ENCODE data around the gene NUP214.
A peak's percentile ranks its signal among the peaks of the same experiment; 100 is the strongest.

NUP214 gene

DNA sequence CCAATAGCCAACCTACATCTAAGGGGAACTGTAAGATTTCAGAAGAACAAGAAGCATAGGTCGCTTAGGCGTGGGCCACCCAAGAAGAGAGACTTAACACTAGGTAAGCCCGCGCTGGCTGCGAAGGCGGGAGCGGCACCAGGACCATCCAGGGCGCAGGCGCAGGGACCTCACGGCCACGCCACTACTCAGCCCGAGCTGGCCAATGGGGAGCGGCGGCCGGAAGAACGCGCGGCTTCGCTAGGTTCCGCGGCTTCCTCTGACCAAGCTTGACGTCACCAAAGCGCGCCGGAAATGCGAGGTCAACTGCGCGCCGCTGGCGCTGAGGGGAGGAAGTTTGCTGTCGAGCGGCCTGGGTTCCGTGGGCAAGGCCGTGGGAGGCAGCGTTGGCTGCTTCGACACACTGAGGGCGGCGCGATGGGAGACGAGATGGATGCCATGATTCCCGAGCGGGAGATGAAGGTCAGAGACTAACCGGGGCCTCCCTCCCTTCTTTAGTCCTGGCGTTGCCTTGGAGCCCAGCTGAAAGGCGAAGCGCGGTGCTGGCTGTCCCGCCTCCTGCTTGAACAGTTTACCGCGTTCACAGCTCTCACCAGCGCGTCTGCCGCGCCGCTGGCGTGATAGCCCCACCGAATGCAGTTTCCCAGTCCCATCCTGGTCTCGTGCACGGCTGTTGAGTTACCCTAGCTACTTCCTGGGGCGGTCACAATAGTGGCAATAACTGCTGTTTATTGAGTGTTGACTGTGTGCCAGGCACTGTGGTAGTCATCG lies at the start of gene NUP214:
Gene NUP214 (plus strand): TSS at position 299 of the 771 bp plus-strand sequence. CDS start 119 bp downstream, at position 418.
- peak; percentile 99 for DNase-seq

DNA sequence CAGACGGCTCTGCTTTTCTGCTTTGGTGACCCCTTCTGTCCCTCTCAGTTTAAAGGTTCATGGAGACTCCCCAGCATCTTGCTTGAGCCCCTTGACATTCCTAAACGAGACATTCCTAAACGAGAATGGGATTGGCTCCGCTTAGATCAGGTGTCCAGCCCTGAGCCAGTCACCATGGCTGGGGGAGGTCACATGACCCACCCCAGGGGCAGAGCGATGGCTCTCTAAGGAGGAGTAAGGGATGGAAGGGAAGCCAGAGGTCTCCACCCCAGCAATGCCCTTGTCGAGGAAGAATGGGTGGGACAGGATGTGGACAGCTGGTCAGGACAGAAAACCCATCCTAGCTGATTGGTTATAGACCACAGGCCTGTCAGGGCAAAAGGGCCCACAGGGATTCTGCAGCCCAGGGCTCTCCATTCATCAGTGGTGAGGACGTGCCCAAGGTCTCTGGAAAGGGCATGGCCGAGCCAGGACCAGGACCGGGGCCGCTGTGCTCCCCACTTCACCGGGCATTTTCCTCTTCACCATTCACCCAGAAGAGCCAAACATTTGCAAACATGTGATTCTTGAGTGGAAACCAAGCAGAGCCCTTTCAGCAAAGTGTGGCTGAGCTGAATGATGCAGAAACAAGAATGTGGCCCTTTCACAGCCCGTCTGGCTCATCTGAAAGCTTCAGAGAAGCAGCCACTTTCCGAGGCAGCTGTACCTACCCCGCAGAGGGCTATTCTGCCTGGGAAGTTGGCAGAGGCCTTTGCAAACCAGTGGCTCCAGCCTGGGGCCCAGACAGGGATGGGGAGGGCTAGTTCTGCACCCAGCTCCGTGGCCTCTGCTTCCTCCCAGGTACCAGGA lies 48.8 kb upstream of the NUP214 start:
- DNase-seq = no peak

DNA sequence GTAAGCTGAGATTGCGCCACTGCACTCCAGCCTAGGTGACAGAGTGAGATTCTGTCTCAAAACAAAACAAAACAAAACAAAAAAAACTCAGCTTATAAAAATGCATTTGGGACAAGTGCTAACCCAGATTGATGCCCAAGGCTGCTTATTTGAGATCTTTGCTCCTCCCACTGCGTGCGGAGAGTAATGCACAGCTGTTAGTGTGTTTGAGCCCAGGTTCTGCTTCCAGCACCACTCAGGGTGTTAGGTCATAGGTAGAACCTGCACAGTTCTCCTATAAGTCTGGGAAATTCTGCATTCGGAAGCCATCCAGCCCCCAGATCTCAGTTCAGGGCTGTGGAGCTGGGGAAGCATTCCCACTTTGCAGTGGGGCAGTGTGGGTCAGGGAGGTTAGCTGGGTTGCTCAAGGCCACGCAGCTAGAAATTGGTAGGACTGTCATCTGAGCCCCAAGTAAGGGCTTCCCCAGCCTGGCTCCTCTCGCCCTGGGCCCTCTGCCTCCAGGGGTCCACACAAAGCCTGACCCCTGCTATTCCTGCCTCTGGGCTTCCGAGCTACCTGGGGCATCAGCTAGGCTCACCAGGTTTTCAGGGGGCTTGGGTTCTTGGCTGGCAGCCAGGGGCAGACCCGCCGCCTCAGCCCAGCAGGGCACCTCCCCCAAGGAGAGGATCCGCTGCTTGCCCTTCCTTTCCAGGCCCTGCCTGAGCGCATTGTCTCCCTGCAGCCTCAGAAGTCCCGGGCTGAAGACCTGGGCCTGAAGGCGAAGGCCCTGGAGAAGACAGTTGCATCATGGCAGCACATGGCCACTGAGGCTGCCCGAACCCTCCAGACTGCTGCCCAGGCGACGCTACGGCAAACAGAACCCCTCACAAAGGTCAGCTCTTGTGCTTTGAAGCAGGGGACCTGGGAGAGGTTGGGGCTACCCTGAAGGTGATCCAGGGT lies 46.7 kb upstream of the NUP214 start:
- DNase-seq = no peak

DNA sequence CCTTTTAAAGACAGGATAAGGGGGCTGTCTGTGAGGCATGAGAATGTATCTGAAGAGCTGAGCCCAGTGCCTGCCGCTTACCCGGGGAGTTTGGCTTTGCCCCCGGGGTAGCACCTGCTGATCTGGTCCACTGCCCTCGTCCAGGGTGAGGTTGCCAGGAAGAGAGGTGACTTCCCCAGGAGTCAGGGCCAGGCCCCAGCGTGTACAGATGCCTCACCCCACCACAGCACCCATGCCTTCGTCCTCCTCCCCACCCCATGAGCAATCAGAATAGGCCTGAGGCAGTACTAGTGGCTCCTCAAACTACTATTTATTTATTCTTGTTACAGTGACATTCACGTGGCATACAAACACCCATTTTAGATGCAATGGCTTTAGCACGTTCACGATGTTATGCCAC lies 44.8 kb upstream of the NUP214 start:
- no peak for DNase-seq

DNA sequence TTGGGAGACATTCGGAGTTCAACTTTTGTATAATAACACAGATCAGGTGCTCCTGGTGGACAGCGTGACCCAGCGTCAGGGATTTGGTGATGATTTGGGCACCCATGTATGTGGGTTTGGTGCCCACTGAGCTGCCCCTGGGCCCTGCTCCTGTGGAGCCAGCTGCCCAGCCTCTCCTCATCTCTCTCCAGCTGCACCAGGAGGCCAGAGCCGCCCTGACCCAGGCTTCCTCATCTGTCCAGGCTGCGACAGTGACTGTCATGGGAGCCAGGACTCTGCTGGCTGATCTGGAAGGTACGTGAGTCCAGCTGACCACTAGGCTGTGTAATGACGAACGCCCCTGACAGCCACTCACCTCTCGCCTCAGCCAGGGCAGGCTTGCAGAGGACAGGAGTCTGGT lies 43.5 kb upstream of the NUP214 start:
- no peak for DNase-seq

DNA sequence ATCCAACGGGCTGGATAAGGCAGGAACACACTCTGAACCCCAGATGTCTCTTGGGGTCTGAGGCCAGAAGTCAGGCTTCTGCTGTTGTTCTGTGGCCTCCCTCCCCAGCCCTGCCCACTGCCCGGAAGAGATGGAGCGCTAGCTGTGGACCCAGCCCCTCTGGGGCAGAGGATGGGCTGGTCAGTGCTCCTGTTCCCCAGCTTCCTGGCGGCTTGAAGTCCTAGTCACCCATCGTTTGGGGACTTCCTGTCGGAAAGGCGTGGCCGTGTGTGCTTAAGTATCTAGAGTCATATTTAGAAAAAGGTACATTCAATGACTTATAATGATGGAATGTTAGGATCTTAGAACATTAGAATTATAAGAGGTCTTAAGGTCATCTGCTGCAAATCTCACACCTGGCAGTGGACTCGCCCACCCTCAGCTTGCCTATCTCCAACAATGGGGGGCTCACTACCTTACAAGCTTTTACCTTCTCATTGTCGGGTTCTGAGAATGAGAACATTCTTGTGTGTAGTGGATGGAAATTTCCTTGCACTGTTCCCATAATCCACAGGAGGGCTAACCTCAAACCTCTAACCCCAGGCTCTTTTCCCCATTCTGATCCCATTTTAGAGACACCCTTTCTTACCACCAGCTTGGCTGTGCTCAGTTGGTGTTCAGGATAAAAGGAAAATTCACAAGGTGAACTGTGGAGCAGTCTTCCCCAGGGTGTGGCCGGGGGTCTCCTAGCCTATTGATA lies 42.4 kb upstream of the NUP214 start:
- DNase-seq = no peak

DNA sequence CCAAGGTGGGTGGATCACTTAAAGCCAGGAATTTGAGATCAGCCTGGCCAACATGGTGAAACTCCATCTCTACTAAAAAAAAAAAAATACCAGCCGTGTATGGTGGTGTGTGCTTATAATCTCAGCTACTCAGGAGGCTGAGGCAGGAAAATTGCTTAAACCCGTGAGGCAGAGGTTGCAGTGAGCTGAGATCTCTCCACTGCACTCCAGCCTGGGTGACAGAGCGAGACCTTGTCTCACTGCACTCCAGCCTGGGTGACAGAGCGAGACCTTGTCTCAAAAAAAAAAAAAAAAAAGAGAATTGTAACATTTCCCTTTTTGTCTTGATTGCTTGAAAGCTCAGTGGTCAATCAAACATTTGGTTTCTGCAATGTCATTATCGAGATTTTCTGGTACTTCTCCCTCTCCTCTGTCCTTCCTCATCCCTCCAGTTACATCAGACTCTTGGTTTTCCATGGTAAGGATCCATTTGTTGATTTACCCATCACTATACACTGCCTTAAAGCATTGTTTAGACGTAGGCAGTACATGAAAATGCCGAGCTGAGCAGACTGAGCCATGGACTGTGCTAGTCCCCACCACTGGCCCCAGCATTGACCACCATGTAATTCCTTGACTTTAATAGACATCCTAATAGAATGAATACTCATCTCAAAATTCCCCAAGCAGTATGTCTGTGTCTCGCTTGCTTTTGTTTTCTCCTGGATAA lies 40.6 kb upstream of the NUP214 start:
- no peak for DNase-seq

DNA sequence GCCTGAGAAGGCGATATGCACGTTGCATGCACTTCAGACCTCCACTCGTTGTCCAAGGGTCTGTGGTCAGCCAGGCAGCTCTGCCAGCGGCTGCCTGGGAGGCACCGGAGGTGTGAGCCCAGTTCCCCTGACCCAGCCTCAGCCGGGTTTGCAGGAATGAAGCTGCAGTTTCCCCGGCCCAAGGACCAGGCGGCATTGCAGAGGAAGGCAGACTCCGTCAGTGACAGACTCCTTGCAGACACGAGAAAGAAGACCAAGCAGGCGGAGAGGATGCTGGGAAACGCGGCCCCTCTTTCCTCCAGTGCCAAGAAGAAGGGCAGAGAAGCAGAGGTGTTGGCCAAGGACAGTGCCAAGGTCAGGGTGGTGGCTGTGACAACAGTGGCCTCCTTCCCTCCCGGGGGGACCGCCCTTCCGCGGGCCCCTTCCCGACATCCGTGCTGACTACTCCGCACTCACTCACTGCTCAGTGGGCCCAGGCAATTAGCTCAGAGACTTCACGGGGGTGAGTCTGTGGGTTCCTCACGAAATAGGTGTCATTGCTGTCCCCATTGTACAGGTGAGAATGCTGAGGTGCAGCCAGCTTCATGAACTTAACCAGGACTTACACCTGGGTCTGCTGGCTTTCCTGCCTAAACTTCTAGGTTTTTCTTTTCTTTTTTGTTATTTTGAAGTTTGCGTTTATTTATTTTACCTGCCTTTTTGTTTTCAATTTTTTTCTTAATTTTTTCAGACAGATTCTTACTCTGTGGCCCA lies 39.8 kb upstream of the NUP214 start:
- DNase-seq = no peak

DNA sequence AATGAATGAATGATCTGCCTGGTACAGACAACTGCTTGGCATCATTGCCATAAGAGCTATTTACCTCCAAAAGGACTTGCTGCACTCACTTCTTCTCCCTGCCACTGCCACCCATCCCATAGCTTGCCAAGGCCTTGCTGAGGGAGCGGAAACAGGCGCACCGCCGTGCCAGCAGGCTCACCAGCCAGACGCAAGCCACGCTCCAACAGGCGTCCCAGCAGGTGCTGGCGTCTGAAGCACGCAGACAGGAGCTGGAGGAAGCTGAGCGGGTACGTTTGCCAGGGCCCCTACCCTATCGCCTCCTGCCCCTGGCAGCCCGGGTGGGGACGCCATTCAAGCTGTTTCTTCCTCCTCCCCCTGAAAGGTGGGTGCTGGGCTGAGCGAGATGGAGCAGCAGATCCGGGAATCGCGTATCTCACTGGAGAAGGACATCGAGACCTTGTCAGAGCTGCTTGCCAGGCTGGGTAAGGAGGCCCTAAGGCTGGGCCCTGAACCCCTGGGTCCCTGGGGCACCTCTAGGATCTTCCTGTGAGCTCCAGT lies 38.0 kb upstream of the NUP214 start:
- DNase-seq = no peak

DNA sequence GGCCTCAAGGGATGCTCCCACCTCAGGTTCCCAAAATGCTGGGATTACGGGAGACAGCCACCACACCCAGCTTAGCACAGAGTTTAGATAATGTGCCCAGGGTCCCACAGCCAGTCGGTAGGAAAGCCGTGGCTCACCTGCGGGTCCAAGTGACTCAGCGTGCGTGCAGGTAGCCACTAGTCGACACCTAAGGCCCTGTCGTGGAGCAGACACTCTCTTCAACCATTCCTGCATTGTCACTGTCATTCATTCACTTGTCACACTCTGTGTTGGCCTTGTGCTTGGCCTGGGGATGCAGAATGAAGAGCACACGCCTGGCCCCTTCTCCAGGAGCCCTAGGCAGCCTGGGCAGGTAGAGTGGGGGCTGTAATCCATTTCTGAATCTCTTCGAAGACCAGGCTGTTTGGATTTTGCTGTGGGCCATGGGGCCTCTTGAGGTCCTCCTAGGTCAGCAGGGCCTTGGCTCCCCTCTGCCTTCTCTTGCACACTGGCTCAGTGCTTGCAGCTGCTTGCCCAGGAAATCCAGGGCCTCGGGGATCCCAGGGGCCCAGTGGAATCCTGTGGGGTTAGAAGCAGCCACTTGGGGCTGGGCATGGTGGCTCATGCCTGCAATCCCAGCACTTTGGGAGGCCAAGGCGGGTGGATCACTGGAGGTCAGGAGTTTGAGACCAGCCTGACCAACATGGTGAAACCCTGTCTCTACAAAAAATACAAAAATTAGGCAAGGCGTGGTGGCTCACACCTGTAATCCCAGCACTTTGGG lies 35.2 kb upstream of the NUP214 start:
- no peak for DNase-seq

DNA sequence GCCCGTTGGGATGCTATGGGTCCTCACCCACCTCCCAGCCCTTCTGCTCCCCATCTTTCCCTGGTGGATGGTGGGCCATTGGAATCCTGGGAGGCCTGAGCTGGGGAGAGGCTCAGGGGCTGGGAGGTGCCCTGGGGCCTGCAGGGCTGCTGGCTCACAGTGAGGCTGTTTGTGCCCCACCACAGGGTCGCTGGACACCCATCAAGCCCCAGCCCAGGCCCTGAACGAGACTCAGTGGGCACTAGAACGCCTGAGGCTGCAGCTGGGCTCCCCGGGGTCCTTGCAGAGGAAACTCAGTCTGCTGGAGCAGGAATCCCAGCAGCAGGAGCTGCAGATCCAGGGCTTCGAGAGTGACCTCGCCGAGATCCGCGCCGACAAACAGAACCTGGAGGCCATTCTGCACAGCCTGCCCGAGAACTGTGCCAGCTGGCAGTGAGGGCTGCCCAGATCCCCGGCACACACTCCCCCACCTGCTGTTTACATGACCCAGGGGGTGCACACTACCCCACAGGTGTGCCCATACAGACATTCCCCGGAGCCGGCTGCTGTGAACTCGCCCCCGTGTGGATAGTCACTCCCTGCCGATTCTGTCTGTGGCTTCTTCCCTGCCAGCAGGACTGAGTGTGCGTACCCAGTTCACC lies 33.9 kb upstream of the NUP214 start:
- no peak for DNase-seq

DNA sequence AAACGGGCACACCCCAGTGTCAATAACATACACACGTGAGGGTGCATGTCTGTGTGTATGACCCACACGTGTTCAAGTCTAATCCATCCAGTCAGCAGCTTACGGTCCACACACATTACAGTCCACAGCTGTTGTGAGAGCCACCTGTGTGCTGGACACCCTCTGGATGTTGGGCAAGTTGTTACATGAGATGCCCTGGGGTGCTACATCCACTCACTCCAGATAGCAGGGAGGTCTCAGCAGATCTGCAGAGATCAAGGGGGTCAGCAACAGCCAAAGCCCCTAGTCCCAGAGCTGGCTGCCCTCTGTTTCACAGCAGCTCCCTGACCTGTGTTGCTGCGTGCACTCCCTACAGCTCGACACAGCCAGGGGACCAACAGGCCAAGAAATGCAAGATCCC lies 33.4 kb upstream of the NUP214 start:
- no peak for DNase-seq

DNA sequence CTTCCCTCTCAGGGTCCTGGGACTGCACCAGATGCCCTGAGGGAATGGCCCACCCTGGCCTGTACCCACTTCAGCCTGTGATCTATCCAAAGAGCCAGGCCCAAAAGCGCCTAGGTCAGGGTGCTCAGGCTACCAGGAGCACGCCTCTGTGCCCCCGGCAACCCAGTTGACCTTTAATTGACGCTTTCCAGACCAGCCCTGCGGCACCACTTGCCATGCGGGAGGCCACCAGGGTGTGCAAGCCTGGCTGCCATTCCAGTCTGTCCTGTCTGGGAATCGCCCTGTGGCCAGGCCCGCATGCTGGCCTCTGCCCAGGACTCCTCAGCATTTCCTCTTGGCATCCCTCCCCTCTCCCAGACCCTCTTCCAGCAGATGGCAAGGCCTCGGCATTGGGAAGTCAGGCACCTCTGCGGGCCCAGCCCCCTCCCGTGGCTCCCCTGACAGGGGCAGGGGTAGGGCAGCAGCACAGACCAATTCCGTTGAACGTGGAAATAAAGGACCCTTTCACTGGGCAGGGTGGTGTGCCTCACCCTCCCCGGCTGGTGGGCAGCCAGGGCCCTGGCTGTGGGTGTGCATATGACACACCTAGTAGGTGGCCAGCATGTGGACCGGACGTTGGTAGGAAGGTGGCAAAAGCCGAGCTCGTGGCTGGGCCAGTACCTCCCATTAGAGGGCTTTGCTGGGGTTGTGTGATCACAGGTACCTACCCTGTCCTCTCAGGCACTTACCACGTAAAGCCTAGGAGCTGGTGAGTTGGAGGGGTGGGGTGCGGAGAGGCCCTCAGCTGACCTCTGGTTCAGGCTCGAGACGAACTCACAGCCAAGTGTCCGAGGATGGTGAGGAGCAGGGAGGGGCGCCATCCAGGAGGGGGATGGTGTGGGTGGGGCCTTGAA lies 32.6 kb upstream of the NUP214 start:
- DNase-seq = no peak

DNA sequence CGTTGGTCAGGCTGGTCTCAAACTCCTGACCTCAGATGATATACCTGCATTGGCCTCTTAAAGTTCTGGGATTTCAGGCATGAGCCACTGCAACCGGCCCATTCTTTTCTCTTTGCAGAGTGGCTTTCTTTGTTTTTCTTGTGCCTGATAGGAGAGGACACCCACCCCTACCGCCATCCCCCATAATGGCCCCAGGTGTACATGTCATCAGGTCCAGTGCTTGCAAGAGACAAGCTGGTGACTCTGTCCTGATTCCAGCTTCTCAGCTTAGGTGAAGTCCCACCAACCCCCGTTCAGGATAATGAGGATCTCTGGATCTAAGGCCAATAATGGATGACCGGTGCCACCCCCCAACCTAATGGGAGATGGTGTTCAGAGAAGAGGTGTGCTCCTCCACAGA lies 31.4 kb upstream of the NUP214 start:
- no peak for DNase-seq

DNA sequence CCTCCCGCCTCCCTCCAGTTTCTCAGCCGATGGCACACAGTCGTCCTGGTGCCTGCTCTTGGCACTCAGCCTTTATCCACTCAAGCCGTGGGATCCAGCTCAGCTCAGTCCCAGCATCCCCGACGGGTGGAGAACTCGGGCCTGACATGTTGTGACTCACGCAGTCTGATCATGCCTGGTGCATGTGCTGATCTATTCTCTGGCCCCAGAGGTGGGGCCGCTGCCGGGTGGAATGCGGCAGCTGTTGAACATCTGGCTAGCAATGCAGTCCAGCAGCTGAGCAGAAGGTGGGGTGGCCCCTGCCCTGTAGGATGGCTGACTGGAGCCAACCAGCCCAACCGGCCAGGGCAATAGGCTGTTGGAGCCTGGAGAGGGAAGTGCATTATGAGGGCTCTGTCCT lies 30.8 kb upstream of the NUP214 start:
- peak; percentile 20 for DNase-seq

DNA sequence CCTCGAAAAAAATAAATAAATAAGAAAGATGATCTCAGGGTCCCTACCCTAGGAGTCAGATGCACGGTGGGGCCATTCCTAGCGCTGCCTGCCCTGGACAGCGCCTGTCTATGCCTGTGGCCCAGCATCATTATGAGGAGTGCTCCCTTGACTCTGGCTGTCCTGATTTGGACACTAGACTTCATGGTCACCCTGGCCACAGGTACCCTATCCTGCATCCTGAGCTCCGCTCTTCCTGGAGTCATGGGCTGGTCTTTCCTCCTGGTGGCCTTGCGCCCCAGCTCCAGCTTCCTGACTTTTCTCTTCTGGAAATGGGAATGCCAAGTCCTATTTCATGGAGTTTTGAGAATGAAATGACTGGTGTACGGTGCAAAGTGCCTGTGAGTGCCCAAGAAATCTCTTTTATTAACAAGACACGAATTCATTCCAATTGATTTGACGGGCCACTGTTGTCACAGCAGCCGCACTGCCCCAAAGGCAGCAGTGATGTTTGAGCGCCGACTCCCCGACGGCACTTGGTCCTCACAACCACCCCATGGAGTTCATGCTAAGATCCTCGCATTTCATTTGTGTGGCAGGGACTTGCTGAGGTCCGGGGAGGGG lies 29.6 kb upstream of the NUP214 start:
- no peak for DNase-seq

DNA sequence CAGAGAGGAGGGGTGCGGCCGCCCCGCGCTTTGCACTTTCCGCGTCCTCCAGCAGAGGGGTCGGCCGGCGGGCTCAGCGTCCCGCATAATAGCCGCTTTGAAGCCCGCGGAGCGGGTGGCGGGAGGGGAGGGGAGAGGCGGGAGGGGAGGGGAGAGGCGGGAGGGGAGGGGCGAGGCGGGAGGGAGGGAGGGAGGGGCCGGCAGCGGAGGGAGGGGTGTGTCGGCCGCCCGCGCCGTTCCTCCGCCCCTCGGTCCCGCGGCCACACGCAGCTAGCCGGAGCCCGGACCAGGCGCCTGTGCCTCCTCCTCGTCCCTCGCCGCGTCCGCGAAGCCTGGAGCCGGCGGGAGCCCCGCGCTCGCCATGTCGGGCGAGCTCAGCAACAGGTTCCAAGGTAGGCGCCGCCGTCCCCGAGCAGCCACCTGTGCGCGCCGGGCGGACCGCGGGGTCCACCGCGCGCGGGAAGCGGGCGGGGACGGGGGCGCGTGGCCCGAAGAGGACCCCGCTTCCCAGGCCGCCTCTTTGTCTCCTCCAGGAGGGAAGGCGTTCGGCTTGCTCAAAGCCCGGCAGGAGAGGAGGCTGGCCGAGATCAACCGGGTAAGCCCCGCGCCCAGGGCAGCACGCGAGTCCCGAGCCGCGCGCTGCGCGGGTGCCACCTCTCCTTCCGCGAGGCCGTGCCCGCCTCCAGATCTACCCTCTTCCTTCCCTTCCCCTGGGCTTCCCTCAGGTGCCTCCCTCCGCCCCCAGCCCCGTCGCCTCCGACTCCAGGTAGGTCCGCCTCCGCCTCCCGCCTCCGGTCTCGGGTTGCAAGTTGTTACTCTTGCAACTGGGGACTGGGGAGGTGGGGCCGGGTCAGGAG lies 28.9 kb upstream of the NUP214 start, which contains the start of gene AIF1L:
Gene AIF1L (plus strand): TSS at position 263 of the 857 bp plus-strand sequence. CDS start 99 bp downstream, at position 362.
- peak; percentile 76 for DNase-seq

Measured in DMS53 (cell line).